HepG2 (cell line): ENCODE results near the gene EPG5. TPM values are rescaled to one million over a fixed set of nuclear protein-coding genes. Genes with fewer than 3 reads are reported as not detected.

Experiments used
- ATAC-seq: fragments of 200-7000 bp; cut with Tn5 transposase; 3 replicates; pipeline ENCODE4 v1.9.1; 2020; ENCODE audit warnings: mild to moderate bottlenecking, moderate library complexity
- BruUV-seq: library from RNA; stranded (reverse); fragments of 400-500 nt; replicated peaks from 2 replicates; lab custom pipeline; 2021; lab: Mats Ljungman, UMichigan
- CTCF ChIA-PET: fragments of 300-600 bp; formaldehyde crosslinking; extraction: SDS; loops from one replicate; lab custom pipeline; 2021; ENCODE audit warnings: low total read pairs, inconsistent platforms, low intra/inter-chr PET ratio; lab: Yijun Ruan, JAX
- POLR2A ChIA-PET: fragments of 350-600 bp; sonication (Branson Sonifier 250); formaldehyde crosslinking; loops from one replicate; lab custom pipeline; 2020; ENCODE audit warnings: antibody characterized with exemption, inconsistent platforms; lab: Yijun Ruan, JAX
- DNase-seq: peaks from one replicate; pipeline ENCODE4 v3.0.0-alpha.2; 2015; ENCODE audit warnings: low spot score
- FAIRE-seq: peaks from 3 replicates; lab custom pipeline; 2011; peaks lifted over from hg19 to GRCh38; lab: Jason Lieb, UNC
- H2AFZ ChIP-seq: one replicate; pipeline ENCODE4 v1.6.1; 2011; ENCODE audit warnings: low read length, inconsistent platforms
- H3K27ac ChIP-seq: fragments of 300-600 bp; 3 replicates; pipeline ENCODE4 v1.8.0; 2011; ENCODE audit warnings: mixed run types, mild to moderate bottlenecking, mixed read lengths, low read length, inconsistent platforms; ENCODE audit not compliant: insufficient read depth; ENCODE audit errors: extremely low read length
- H3K27me3 ChIP-seq, 2 experiments: fragments of 200-600 bp in 1 of 2; 2 replicates in 1 of 2; 3 replicates in 1 of 2; pipeline versions ENCODE4 v1.6.0 to v1.8.0; 2011; ENCODE audit warnings: low read length in 2 of 2, mild to moderate bottlenecking in 2 of 2, moderate library complexity in 2 of 2, inconsistent platforms in 1 of 2; ENCODE audit not compliant: insufficient read depth in 2 of 2, control insufficient read depth in 1 of 2
- H3K36me3 ChIP-seq, 2 experiments: fragments of 200-600 bp in 1 of 2; replicated peaks in 1 of 2; 2 replicates in 1 of 2; 3 replicates in 1 of 2; pipeline versions ENCODE4 v1.5.1 to v1.8.0; 2011; ENCODE audit warnings: low read length in 2 of 2, inconsistent platforms in 1 of 2; ENCODE audit not compliant: insufficient read depth in 2 of 2, control insufficient read depth in 1 of 2
- H3K4me1 ChIP-seq: 2 replicates; pipeline ENCODE4 v1.5.1; 2012; ENCODE audit warnings: low read length, inconsistent platforms; ENCODE audit not compliant: insufficient read depth
- H3K4me2 ChIP-seq: 2 replicates; pipeline ENCODE4 v1.6.0; 2011; ENCODE audit warnings: low read depth, low read length, inconsistent platforms
- H3K4me3 ChIP-seq, 3 experiments: fragments of 200-600 bp in 1 of 3; sonication (generic), shearing (Covaris generic) in 1 of 3; replicated peaks in 1 of 3; 2 replicates each; pipeline ENCODE4 v1.5.1; 2011 to 2016; ENCODE audit warnings: low read length in 3 of 3, inconsistent platforms in 2 of 3, low read depth in 2 of 3, mild to moderate bottlenecking in 2 of 3, control low read depth in 1 of 3, mixed read lengths in 1 of 3; ENCODE audit not compliant: insufficient read depth in 1 of 3
- H3K79me2 ChIP-seq: one replicate; pipeline ENCODE4 v1.6.1; 2011; ENCODE audit warnings: low read length, inconsistent platforms; ENCODE audit not compliant: insufficient read depth
- H3K9ac ChIP-seq: 2 replicates; pipeline ENCODE4 v1.6.0; 2011; ENCODE audit warnings: mild to moderate bottlenecking, low read depth, low read length, inconsistent platforms; ENCODE audit not compliant: insufficient read depth
- H3K9me3 ChIP-seq: 2 replicates; pipeline ENCODE4 v1.5.1; 2012; ENCODE audit warnings: mild to moderate bottlenecking, low read length
- H4K20me1 ChIP-seq: 2 replicates; pipeline ENCODE4 v1.6.0; 2011; ENCODE audit warnings: inconsistent platforms, mild to moderate bottlenecking, low read length, moderate library complexity; ENCODE audit not compliant: insufficient read depth
- ATF1 ChIP-seq: IDR thresholded peaks from 2 replicates; pipeline ENCODE4 v1.6.1; 2016; ENCODE audit warnings: mild to moderate bottlenecking, control low read depth
- CBFB ChIP-seq: sonication (generic); formaldehyde crosslinking; IDR thresholded peaks from 2 replicates; pipeline ENCODE4 v1.4.0; 2020; ENCODE audit warnings: missing genetic modification reagents
- GMEB1 ChIP-seq: sonication (generic); formaldehyde crosslinking; IDR thresholded peaks from 2 replicates; pipeline ENCODE4 v1.5.1; 2020; ENCODE audit warnings: missing genetic modification reagents, mild to moderate bottlenecking, borderline replicate concordance
- HMG20A ChIP-seq: IDR thresholded peaks from 2 replicates; pipeline ENCODE4 v1.6.1; 2016; ENCODE audit warnings: borderline replicate concordance
- KLF11 ChIP-seq: IDR thresholded peaks from 2 replicates; pipeline ENCODE4 v1.6.1; 2016; ENCODE audit warnings: missing compliant biosample characterization
- MAX ChIP-seq: IDR thresholded peaks from 2 replicates; pipeline ENCODE4 v1.6.1; 2012; ENCODE audit warnings: inconsistent platforms
- MIXL1 ChIP-seq: IDR thresholded peaks from 2 replicates; pipeline ENCODE4 v1.6.1; 2016
- REST ChIP-seq, 2 experiments: IDR thresholded peaks; 2 replicates each; pipeline ENCODE4 v1.6.1; 2011 to 2012; ENCODE audit warnings: low read length in 2 of 2, borderline replicate concordance in 1 of 2, low read depth in 1 of 2, mild to moderate bottlenecking in 1 of 2, moderate library complexity in 1 of 2
- TMF1 ChIP-seq: sonication (generic); formaldehyde crosslinking; IDR thresholded peaks from 2 replicates; pipeline ENCODE4 v1.8.1; 2022; ENCODE audit warnings: low read depth, missing genetic modification reagents
- ZNF253 ChIP-seq: sonication (generic); formaldehyde crosslinking; IDR thresholded peaks from 2 replicates; pipeline ENCODE4 v1.8.0; 2022; ENCODE audit warnings: mild to moderate bottlenecking, missing genetic modification reagents, borderline replicate concordance
- ZNF362 ChIP-seq: sonication (generic); formaldehyde crosslinking; IDR thresholded peaks from 2 replicates; pipeline ENCODE4 v1.4.0; 2020; ENCODE audit warnings: missing genetic modification reagents, mild to moderate bottlenecking, borderline replicate concordance
- ZNF367 ChIP-seq: sonication (generic); formaldehyde crosslinking; IDR thresholded peaks from 2 replicates; pipeline ENCODE4 v1.4.0; 2020; ENCODE audit warnings: missing genetic modification reagents, borderline replicate concordance
- ZNF737 ChIP-seq: sonication (generic); formaldehyde crosslinking; IDR thresholded peaks from 2 replicates; pipeline ENCODE4 v1.5.0; 2020; ENCODE audit warnings: missing genetic modification reagents, mild to moderate bottlenecking, borderline replicate concordance
- ZNF773 ChIP-seq: sonication (generic); formaldehyde crosslinking; IDR thresholded peaks from 2 replicates; pipeline ENCODE4 v1.4.0; 2020; ENCODE audit warnings: missing genetic modification reagents, borderline replicate concordance
- WGBS: methylation state at CpG from one replicate; pipeline ENCODE4 v1.1.6; 2017; ENCODE audit warnings: low lambda C conversion rate; 5-methylcytosine and 5-hydroxymethylcytosine counted together
- in situ Hi-C: cut with HindIII; loops from 2 replicates; pipeline ENCODE4 v1.10.0; 2017; ENCODE audit warnings: low pct_unique_long_range_greater_than_20kb; ENCODE audit not compliant: extremely low pct_ligation_motif_present
- intact Hi-C: fragments of 100-400 bp; cut with micrococcal nuclease; formaldehyde crosslinking; loops from one replicate; pipeline ENCODE4 v1.10.0; 2022; ENCODE audit not compliant: unreplicated experiment
- polyA plus RNA-seq, 8 experiments: library from polyadenylated mRNA; depleted of rRNA in 3 of 8; stranded (reverse) in 7 of 8; unstranded in 1 of 8; fragments of >200 nt; fragmentation: Illumina TruSeq in 4 of 8; extraction: Trizol in 4 of 8; gene quantifications; 2 replicates each; pipeline versions ENCODE4 v1.2.1 to v1.2.3, GENCODE V29; 2011 to 2016; ENCODE audit warnings: low read depth in 4 of 8, missing spikeins in 1 of 8, mixed read lengths in 1 of 8; ENCODE audit not compliant: insufficient read depth in 1 of 8
- total RNA-seq, 5 experiments: library from RNA; depleted of rRNA; stranded (reverse); fragments of >200 nt; fragmentation: Illumina TruSeq; extraction: Trizol; gene quantifications; 2 replicates each; pipeline ENCODE4 v1.2.3, GENCODE V29; 2016; ENCODE audit warnings: low read depth in 1 of 5

The EPG5 gene
- total and polyA plus RNA-seq, 2 of the 13 experiments (the other 11 are each of a cell fraction or from before 2014, with no cell fraction given): 6.7 to 9.3 TPM

GRCh38 chr18:45841765-45842442, 125.2 kb downstream of the EPG5 start:
- WGBS: 67% methylated on average over 10 of the region's 12 CpGs
- Histone ChIP-seq H3K4me1 (peaks cover 15% of the 10 kb centered on the region), H3K79me2 (no peaks in the 10 kb centered on the region), H3K4me2 (no peak overlapping the region), H3K36me3 (no peaks in the 10 kb centered on the region), H3K27ac (no peak overlapping the region), H3K9ac (no peak overlapping the region), H3K27me3 (peaks cover 0 to 3% of the 10 kb centered on the region in 2 experiments; a peak in 1 of 5 replicates), H4K20me1 (no peaks in the 10 kb centered on the region), H3K9me3 (no peaks in the 10 kb centered on the region), H3K4me3 (no peak overlapping the region), H2AFZ (no peak overlapping the region)
- ATAC-seq (no peak), DNase-seq (no peak), FAIRE-seq (no peak)
- CTCF ChIA-PET: no interaction called here
- BruUV-seq: no TSS peak
- intact Hi-C loops (no loop called here), in situ Hi-C loops (no loop called here)
- POLR2A ChIA-PET: no interaction called here
- no peak for TF ChIP-seq MAX
- TF ChIP-seq REST (IDR thresholded peaks at IDR 0.05; ENCODE audit: borderline replicate concordance in 1 of 2, low read depth in 1 of 2, low read length in 2 of 2): no peak
- TF ChIP-seq HMG20A (CRISPR knock-in tag): no peak
- no peak for TF ChIP-seq ATF1 (CRISPR knock-in tag)
- TF ChIP-seq ZNF362 (CRISPR knock-in tag): no peak
- no peak for TF ChIP-seq KLF11 (CRISPR knock-in tag)
- TF ChIP-seq ZNF737 (CRISPR knock-in tag): no peak
- TF ChIP-seq GMEB1 (CRISPR knock-in tag): no peak
- TF ChIP-seq ZNF367: no peak
- no peak for TF ChIP-seq CBFB (CRISPR knock-in tag)
- no peak for TF ChIP-seq TMF1 (CRISPR knock-in tag)
- no peak for TF ChIP-seq MIXL1
- TF ChIP-seq ZNF253 (CRISPR knock-in tag): no peak
- no peak for TF ChIP-seq ZNF773
